IPS DF 6.9 (cell line): ENCODE measurements around the gene DGCR2.

Source experiments
- DNase-seq: peaks from one replicate; pipeline ENCODE4 v3.0.0-alpha.2; 2013; ENCODE audit warnings: low read depth, low spot score
- H3K27ac ChIP-seq: one replicate; pipeline ENCODE4 v1.5.1; 2013; ENCODE audit warnings: low read length, control low read depth
- H3K27me3 ChIP-seq: 2 replicates; pipeline ENCODE4 v1.6.1; 2013; ENCODE audit warnings: mild to moderate bottlenecking, low read length; ENCODE audit not compliant: control insufficient read depth, insufficient read depth
- H3K36me3 ChIP-seq: 2 replicates; pipeline ENCODE4 v1.6.1; 2013; ENCODE audit warnings: low read length; ENCODE audit not compliant: control insufficient read depth, insufficient read depth
- H3K4me1 ChIP-seq: 2 replicates; pipeline ENCODE4 v1.6.1; 2013; ENCODE audit warnings: low read length; ENCODE audit not compliant: control insufficient read depth, insufficient read depth
- H3K4me3 ChIP-seq: 2 replicates; pipeline ENCODE4 v1.5.1; 2013; ENCODE audit warnings: mild to moderate bottlenecking, low read length
- H3K9me3 ChIP-seq: 2 replicates; pipeline ENCODE4 v1.6.1; 2013; ENCODE audit warnings: low read length, inconsistent platforms; ENCODE audit not compliant: control insufficient read depth, insufficient read depth
- WGBS: extraction: QIAGEN DNeasy Blood & Tissue Kit; methylation state at CpG from one replicate; pipeline ENCODE4 v1.1.7; 2013; ENCODE audit warnings: mixed read lengths, missing lambda C conversion rate; ENCODE audit not compliant: insufficient read length, insufficient coverage; 5-methylcytosine and 5-hydroxymethylcytosine counted together

DGCR2 gene

GRCh38 chr22:19118329-19118880, 3.8 kb downstream of the DGCR2 start:
- DNase-seq = no peak
- no peak overlapping the region for H3K27ac ChIP-seq

GRCh38 chr22:19117111-19117512, 5.1 kb downstream of the DGCR2 start:
- no peak overlapping the region for H3K27ac ChIP-seq
- no peaks in the 10 kb centered on the region for H3K9me3 ChIP-seq
- WGBS = no CpG with 5 or more reads among the region's 9 CpGs
- no peak overlapping the region for H3K4me3 ChIP-seq
- DNase-seq = no peak
- H3K27me3 ChIP-seq = no peaks in the 10 kb centered on the region
- no peaks in the 10 kb centered on the region for H3K36me3 ChIP-seq
- peaks cover 3% of the 10 kb centered on the region; the same call in 1 of the 2 replicates for H3K4me1 ChIP-seq

More at GRCh38 chr22:19118329-19118880, 3.8 kb downstream of the DGCR2 start:
- no peaks in the 10 kb centered on the region for H3K27me3 ChIP-seq
- H3K4me3 ChIP-seq = no peak overlapping the region
- WGBS = no CpG with 5 or more reads among the region's 4 CpGs
- H3K9me3 ChIP-seq = no peaks in the 10 kb centered on the region
- H3K4me1 ChIP-seq = peaks cover 3% of the 10 kb centered on the region; the same call in 1 of the 2 replicates
- H3K36me3 ChIP-seq = no peaks in the 10 kb centered on the region

DNA sequence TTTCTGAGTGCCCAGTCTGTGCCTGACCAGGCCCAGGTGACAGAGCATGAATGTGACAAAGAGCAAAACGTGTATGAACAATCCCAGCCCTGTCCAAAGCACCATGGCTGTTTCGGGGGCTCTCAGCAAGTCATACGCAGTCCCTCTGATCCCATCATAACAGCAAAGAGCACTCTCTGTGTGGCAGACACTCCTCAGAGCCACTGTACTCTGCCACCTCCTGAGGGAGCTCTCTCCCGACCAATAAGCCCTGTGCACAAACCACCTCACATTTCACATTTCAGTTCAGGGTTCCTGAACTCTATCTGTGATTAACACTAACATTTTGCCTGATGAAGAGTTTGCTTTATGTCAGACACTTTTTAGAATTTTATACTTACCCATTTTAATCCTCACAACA, 6.6 kb downstream of the DGCR2 start:
- H3K27me3 ChIP-seq = no peaks in the 10 kb centered on the region
- H3K27ac ChIP-seq = no peak overlapping the region
- H3K4me1 ChIP-seq = peaks cover under 1% of the 10 kb centered on the region; the same call in 1 of the 2 replicates
- no peak overlapping the region for H3K4me3 ChIP-seq
- no peak for DNase-seq
- WGBS = no CpG with 5 or more reads among the region's 4 CpGs
- H3K9me3 ChIP-seq = no peaks in the 10 kb centered on the region
- no peaks in the 10 kb centered on the region for H3K36me3 ChIP-seq

DNA sequence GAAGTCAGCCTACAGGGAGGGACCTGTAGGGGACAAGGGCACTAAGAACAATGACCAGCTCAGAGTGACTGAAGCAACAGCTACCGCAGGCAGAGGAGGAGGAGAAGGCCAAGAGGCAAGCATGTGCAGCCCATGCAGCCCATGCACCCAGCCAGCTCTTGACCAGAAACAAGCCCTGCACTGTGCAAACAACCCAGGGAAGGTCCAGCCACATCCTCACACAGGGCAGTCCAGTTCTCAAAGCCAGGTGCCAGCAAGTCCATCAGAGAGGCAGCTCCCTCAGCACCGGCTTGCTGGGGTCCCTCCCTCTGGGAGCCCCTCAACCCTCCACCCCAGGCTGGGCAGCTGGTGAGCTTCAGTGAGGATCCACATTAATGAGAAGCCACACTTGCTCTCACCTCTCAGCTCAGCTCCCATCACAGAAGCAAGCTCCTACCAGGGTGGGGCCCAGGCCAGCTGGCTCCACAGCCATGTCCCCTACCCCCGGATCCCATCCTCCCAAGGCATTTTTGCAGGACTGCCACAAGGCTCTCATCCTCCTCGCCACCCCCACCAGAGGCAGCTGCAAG, 7.1 kb downstream of the DGCR2 start:
- H3K36me3 ChIP-seq = no peaks in the 10 kb centered on the region
- WGBS = no CpG with 5 or more reads among the region's 4 CpGs
- no peaks in the 10 kb centered on the region for H3K4me1 ChIP-seq
- DNase-seq = no peak
- no peak overlapping the region for H3K4me3 ChIP-seq
- no peaks in the 10 kb centered on the region for H3K27me3 ChIP-seq
- no peak overlapping the region for H3K27ac ChIP-seq
- H3K9me3 ChIP-seq = no peaks in the 10 kb centered on the region

- no peak for DNase-seq
- H3K4me1 ChIP-seq = no peaks in the 10 kb centered on the region
- H3K27ac ChIP-seq = no peak overlapping the region
- H3K27me3 ChIP-seq = no peaks in the 10 kb centered on the region
- no peaks in the 10 kb centered on the region for H3K36me3 ChIP-seq
- no peak overlapping the region for H3K4me3 ChIP-seq
- whole genome bisulfite sequencing = no CpG with 5 or more reads among the region's 5 CpGs
- no peaks in the 10 kb centered on the region for H3K9me3 ChIP-seq
Measured at GRCh38 chr22:19113429-19113828, 8.8 kb downstream of the DGCR2 start.

DNA sequence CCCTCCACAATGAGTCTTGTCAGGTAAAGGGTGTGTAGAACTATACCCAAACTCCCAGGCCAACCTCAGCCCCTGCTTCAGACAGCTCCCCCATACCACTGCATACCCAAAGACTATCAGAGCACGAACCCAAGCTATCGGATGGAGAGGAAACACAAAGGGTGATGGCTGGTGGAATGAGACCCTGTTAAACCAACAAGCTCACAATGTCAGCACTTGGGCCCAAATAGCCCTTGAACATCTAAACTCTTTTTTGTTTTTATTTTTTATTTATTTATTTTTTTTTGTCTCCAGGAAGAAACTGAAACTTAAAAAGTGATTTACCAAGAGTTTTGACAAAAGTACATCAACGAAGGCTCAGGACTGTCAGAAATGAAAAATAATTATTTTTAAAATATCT, 10.6 kb downstream of the DGCR2 start:
- H3K4me3 ChIP-seq = no peak overlapping the region
- no peaks in the 10 kb centered on the region for H3K4me1 ChIP-seq
- no CpG with 5 or more reads among the region's 3 CpGs for WGBS
- no peaks in the 10 kb centered on the region for H3K9me3 ChIP-seq
- no peak for DNase-seq
- H3K36me3 ChIP-seq = no peaks in the 10 kb centered on the region
- H3K27me3 ChIP-seq = no peaks in the 10 kb centered on the region
- H3K27ac ChIP-seq = no peak overlapping the region

GRCh38 chr22:19111140-19111539, 11.1 kb downstream of the DGCR2 start:
- DNase-seq = no peak
- H3K4me3 ChIP-seq = no peak overlapping the region

DNA sequence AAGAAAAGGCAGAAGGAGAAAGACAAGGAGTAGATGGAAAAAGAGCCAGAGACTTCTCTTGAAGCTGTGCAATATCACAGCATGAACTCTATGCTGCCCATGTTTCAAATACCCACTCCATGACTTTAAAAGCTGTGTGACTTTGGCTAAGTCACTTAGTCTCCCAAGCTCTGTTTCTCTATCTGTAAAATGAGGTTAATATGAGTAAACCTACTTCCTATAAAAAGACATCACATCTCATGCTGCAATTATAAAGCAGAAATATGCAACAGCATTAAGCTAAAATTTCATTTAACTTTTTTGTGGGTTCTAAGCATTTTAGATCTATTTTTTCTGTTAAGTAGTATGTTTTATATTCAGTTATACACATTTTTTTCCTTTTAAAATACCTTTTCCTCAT, 11.6 kb downstream of the DGCR2 start:
- no peaks in the 10 kb centered on the region for H3K27me3 ChIP-seq
- H3K27ac ChIP-seq = no peak overlapping the region
- H3K4me3 ChIP-seq = no peak overlapping the region
- no peak for DNase-seq
- H3K36me3 ChIP-seq = no peaks in the 10 kb centered on the region
- no peaks in the 10 kb centered on the region for H3K9me3 ChIP-seq
- no peaks in the 10 kb centered on the region; the same call in 1 of the 2 replicates for H3K4me1 ChIP-seq

More at GRCh38 chr22:19111140-19111539, 11.1 kb downstream of the DGCR2 start:
- no peaks in the 10 kb centered on the region for H3K36me3 ChIP-seq
- no peaks in the 10 kb centered on the region for H3K9me3 ChIP-seq
- WGBS = no CpG with 5 or more reads among the region's 3 CpGs
- no peak overlapping the region for H3K27ac ChIP-seq
- H3K27me3 ChIP-seq = no peaks in the 10 kb centered on the region
- H3K4me1 ChIP-seq = no peaks in the 10 kb centered on the region

GRCh38 chr22:19110064-19110458, 12.2 kb downstream of the DGCR2 start:
- WGBS = no CpG with 5 or more reads among the region's 4 CpGs
- Histone ChIP-seq H3K4me1 (no peaks in the 10 kb centered on the region; the same call in 1 of the 2 replicates), H3K4me3 (no peak overlapping the region), H3K27ac (no peak overlapping the region), H3K9me3 (no peaks in the 10 kb centered on the region), H3K36me3 (no peaks in the 10 kb centered on the region), H3K27me3 (no peaks in the 10 kb centered on the region)
- DNase-seq = no peak

- no peak for DNase-seq
- H3K36me3 ChIP-seq = no peaks in the 10 kb centered on the region
- H3K4me1 ChIP-seq = no peaks in the 10 kb centered on the region; the same call in 1 of the 2 replicates
- WGBS = no CpG with 5 or more reads among the region's 7 CpGs
- H3K9me3 ChIP-seq = no peaks in the 10 kb centered on the region
- H3K27me3 ChIP-seq = no peaks in the 10 kb centered on the region
- no peak overlapping the region for H3K4me3 ChIP-seq
- no peak overlapping the region for H3K27ac ChIP-seq
Measured at GRCh38 chr22:19109198-19110063, 12.8 kb downstream of the DGCR2 start.
